Tibial nerve (tissue), 4 donors: ENCODE data around the gene VGLL4. TPM values are rescaled to one million over a fixed set of nuclear protein-coding genes. Genes with fewer than 3 reads are reported as not detected.

Experiments used
- DNase-seq, 2 donors: peaks; one replicate each; pipeline ENCODE4 v3.0.0-alpha.2; 2019; ENCODE audit warnings: low spot score in 2 of 2
- H3K27ac ChIP-seq, 4 donors: fragments of 200-600 bp; sonication (generic) in 3 of 4; one replicate each; pipeline ENCODE4 v1.5.1; 2017 to 2019; ENCODE audit warnings: mild to moderate bottlenecking in 1 of 4
- H3K27me3 ChIP-seq, 2 donors: fragments of 200-600 bp; sonication (generic) in 1 of 2; one replicate each; pipeline versions ENCODE4 v1.5.1 to v1.6.0; 2017 to 2019
- H3K36me3 ChIP-seq, 3 donors: fragments of 200-600 bp; sonication (generic); one replicate each; pipeline ENCODE4 v1.5.1; 2018 to 2019
- H3K4me1 ChIP-seq, 4 donors: fragments of 200-600 bp; sonication (generic) in 3 of 4; one replicate each; pipeline ENCODE4 v1.5.1; 2017 to 2019
- H3K4me3 ChIP-seq, 4 donors: fragments of 200-600 bp; sonication (generic) in 3 of 4; one replicate each; pipeline ENCODE4 v1.5.1; 2017 to 2019; ENCODE audit warnings: mild to moderate bottlenecking in 1 of 4, moderate library complexity in 1 of 4
- H3K9me3 ChIP-seq, 4 donors: fragments of 200-600 bp; sonication (generic) in 3 of 4; one replicate each; pipeline ENCODE4 v1.5.1; 2017 to 2019
- EP300 ChIP-seq, 2 donors: sonication (generic); formaldehyde crosslinking; IDR thresholded peaks; one replicate each; pipeline ENCODE4 v1.6.1; 2017; ENCODE audit warnings: antibody characterized with exemption in 2 of 2, mild to moderate bottlenecking in 1 of 2
- POLR2A ChIP-seq, 2 donors: fragments of 450-650 bp; IDR thresholded peaks; one replicate each; pipeline ENCODE4 v1.6.1; 2017; ENCODE audit warnings: antibody characterized with exemption in 2 of 2, mild to moderate bottlenecking in 2 of 2, moderate library complexity in 2 of 2
- WGBS, 2 donors: methylation state at CpG; one replicate each; pipeline ENCODE4 v1.1.5; 2018; 5-methylcytosine and 5-hydroxymethylcytosine counted together
- total RNA-seq, 4 donors: library from RNA; depleted of rRNA; stranded (reverse); fragments of >200 nt; gene quantifications; one replicate each; pipeline ENCODE4 v1.1.0, GENCODE V29; 2016
- TF ChIP-seq, protein P1 (sequence below), 5 experiments: fragments of 200-600 bp in 3 of 5; fragments of 450-650 bp in 2 of 5; sonication (generic) in 3 of 5; IDR thresholded peaks; one replicate each; pipeline ENCODE4 v1.5.1; 2016 to 2019; ENCODE audit warnings: antibody characterized with exemption in 5 of 5, mild to moderate bottlenecking in 3 of 5, moderate library complexity in 2 of 5

The VGLL4 gene
- total RNA-seq, 4 donors from 2014 or later: 106 to 205 (median 110) TPM

DNA sequence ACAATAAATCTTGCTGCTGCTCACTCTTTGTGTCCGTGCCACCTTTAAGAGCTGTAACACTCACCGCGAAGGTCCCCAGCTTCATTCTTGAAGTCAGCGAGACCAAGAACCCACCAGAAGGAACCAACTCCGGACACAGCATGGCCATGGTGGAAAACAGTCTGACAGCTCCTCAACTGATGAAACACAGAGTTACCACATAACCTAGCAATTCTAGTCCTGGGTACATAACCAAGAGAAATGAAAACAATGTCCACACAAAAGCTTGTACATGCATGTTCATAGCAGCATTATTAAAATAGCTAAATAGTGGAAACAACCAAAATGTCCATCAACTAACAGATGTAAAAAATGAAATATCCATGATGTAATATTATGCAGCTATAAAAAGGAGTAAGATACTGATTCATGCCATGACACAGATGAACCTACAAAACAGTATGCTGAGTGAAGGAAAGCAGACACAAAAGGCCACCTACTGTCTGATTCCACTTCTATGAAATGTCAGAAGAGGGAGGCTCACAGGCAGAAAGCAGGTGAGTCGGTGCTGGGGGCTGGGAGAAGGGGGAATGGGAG lies 36.8 kb downstream of the VGLL4 start:
- Histone ChIP-seq H3K27ac (peak overlapping the region in 2 of 4 donors; percentile 80 to 92), H3K36me3 (no peaks in the 10 kb centered on the region), H3K4me3 (no peak overlapping the region), H3K9me3 (no peaks in the 10 kb centered on the region), H3K27me3 (no peaks in the 10 kb centered on the region), H3K4me1 (peaks cover 3 to 95% (median 49%) of the 10 kb centered on the region in 4 donors)
- TF ChIP-seq, protein P1, sequence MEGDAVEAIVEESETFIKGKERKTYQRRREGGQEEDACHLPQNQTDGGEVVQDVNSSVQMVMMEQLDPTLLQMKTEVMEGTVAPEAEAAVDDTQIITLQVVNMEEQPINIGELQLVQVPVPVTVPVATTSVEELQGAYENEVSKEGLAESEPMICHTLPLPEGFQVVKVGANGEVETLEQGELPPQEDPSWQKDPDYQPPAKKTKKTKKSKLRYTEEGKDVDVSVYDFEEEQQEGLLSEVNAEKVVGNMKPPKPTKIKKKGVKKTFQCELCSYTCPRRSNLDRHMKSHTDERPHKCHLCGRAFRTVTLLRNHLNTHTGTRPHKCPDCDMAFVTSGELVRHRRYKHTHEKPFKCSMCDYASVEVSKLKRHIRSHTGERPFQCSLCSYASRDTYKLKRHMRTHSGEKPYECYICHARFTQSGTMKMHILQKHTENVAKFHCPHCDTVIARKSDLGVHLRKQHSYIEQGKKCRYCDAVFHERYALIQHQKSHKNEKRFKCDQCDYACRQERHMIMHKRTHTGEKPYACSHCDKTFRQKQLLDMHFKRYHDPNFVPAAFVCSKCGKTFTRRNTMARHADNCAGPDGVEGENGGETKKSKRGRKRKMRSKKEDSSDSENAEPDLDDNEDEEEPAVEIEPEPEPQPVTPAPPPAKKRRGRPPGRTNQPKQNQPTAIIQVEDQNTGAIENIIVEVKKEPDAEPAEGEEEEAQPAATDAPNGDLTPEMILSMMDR (IDR thresholded peaks at IDR 0.05): no peak
- 90 to 91% methylated on average over 6 of the region's 6 CpGs for WGBS, 2 donors
- DNase-seq: no peak

DNA sequence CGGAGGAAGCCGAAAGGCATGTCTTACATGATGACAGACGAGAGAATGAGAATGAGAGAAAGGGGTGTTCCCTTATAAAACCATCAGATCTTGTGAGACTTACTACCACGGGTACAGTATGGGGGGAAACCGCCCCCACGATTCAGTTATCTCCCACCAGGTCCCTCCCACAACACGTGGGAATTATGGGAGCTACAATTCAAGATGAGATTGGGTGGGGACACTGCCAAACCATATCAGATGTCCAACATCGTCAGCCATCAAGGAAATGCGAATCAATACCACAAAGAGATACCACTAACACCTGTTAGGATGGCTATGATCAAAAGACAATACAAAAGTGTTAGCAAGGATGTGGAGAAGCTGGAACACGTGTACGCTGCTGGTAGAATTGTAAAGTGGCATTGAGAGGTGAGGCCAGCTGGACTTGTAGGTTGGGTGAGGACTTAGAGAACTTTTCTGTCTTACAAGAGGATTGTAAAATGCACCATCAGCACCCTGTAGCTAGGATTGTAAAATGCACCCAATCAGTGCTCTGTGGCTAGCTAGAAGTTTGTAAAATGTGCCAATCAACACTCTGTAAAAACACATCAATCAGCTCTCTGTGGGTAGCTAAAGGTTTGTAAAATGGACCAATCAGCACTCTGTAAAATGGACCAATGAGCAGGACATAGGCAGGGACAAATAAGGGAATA lies 37.5 kb downstream of the VGLL4 start:
- no peak for DNase-seq
- no peaks in the 10 kb centered on the region for H3K27me3 ChIP-seq
- H3K36me3 ChIP-seq: no peaks in the 10 kb centered on the region
- peaks cover 3 to 95% (median 49%) of the 10 kb centered on the region in 4 donors for H3K4me1 ChIP-seq
- H3K4me3 ChIP-seq: no peak overlapping the region
- WGBS, 2 donors: 77 to 79% methylated on average over 11 of the region's 11 CpGs
- TF ChIP-seq, protein P1 (IDR thresholded peaks at IDR 0.05): no peak
- TF ChIP-seq EP300 (IDR thresholded peaks at IDR 0.05) (no peak), POLR2A (IDR thresholded peaks at IDR 0.05) (no peak)
- H3K27ac ChIP-seq: peak overlapping the region in 3 of 4 donors; percentile 40 to 92 (median 90)
- no peaks in the 10 kb centered on the region for H3K9me3 ChIP-seq

DNA sequence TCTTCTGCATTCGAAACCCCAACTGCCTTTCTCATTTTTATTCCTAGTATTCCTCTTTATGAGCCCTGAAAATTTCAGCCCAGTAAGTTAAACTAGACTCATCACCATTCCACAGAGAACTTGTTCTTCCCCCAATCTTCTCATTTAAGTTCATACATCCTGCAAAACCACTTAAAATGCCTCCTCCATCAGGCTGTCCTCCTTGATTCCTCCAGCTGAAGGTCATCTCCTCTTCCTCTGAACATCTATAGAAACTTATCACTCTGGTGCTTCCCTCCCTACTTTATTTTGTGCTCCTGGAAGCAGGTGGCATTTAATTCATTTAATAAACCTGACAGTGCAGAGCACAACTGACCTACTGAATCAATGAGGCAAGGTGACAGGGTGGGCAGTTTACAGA lies 38.3 kb downstream of the VGLL4 start:
- Histone ChIP-seq H3K27me3 (no peaks in the 10 kb centered on the region), H3K9me3 (no peaks in the 10 kb centered on the region), H3K36me3 (no peaks in the 10 kb centered on the region), H3K4me3 (no peak overlapping the region), H3K4me1 (peaks cover 3 to 95% (median 51%) of the 10 kb centered on the region in 4 donors), H3K27ac (peak overlapping the region; percentile 40 to 92 (median 68))
- WGBS, 2 donors: 76 to 89% methylated on average over 1 of the region's 1 CpG
- TF ChIP-seq EP300 (IDR thresholded peaks at IDR 0.05) (no peak), POLR2A (IDR thresholded peaks at IDR 0.05) (no peak)
- TF ChIP-seq, protein P1 (IDR thresholded peaks at IDR 0.05): no peak
- no peak for DNase-seq

DNA sequence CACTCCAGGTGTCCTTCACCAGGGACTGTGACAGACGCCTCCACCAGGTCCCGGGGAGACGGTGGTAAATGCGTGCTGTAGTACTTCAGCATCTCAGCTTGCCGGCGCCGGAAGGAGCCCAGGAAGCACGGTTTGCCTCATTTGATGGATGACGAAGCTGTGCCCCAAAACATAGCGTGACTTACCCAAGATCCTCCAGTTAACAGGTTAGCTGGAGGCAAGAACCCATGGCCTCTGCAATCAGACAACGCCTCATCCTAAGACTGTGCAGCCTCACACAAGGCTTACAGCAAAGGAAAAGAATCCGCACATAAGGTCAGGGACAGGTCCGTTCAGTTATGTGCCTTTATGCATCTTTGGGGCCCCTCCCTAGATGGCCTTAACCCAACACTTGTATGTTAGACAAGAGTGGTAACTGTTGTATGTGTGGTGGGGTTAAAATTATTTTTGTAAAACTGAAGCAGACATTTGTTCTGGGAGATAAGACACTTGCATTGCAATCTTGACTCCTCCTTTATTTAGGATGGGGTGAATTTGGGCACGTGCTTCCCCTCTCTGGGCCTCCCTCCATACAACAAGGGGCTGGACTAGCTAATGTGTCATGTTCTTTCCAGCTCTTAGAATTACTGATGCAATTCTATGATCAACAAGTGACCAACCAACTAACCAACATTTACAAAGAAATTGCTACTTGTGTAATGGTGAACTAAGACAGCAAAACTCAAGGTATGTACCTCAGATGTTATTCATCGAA lies 39.4 kb downstream of the VGLL4 start:
- H3K36me3 ChIP-seq: peaks cover 0 to 6% (median 0%) of the 10 kb centered on the region in 3 donors
- no peaks in the 10 kb centered on the region for H3K9me3 ChIP-seq
- no peak overlapping the region for H3K4me3 ChIP-seq
- peaks cover 3 to 95% (median 56%) of the 10 kb centered on the region in 4 donors for H3K4me1 ChIP-seq
- peak overlapping the region; percentile 55 to 92 (median 88) for H3K27ac ChIP-seq
- 36% methylated on average over 8 to 15 of the region's 15 CpGs for WGBS, 2 donors
- peak in 1 of 2 donors; percentile 13 for TF ChIP-seq POLR2A (IDR thresholded peaks at IDR 0.05)
- TF ChIP-seq, protein P1 (IDR thresholded peaks at IDR 0.05): no peak
- peak; percentile 14 to 33 for TF ChIP-seq EP300 (IDR thresholded peaks at IDR 0.05)
- no peaks in the 10 kb centered on the region for H3K27me3 ChIP-seq
- DNase-seq: no peak
